RPMI8226 (cell line): Measurements from ENCODE around the gene HIVEP1.

Experiments used
- DNase-seq: peaks from one replicate; pipeline ENCODE4 v3.0.0-alpha.2; 2015

HIVEP1 gene

GRCh38 chr6:12020187-12020791, 8.2 kb downstream of the HIVEP1 start:
- DNase-seq = no peak

- DNase-seq = no peak
Observed at GRCh38 chr6:12022481-12022880, 10.4 kb downstream of the HIVEP1 start.

- DNase-seq = no peak
Observed at GRCh38 chr6:12022953-12023388, 10.9 kb downstream of the HIVEP1 start.

- no peak for DNase-seq
Observed at GRCh38 chr6:12024216-12024615, 12.1 kb downstream of the HIVEP1 start.

GRCh38 chr6:12024699-12025434, 12.8 kb downstream of the HIVEP1 start:
- no peak for DNase-seq

- no peak for DNase-seq
Observed at GRCh38 chr6:12026120-12026519, 14.0 kb downstream of the HIVEP1 start.

- no peak for DNase-seq
Observed at GRCh38 chr6:12026833-12027232, 14.7 kb downstream of the HIVEP1 start.

GRCh38 chr6:12028213-12028612, 16.1 kb downstream of the HIVEP1 start:
- DNase-seq = no peak

GRCh38 chr6:12029979-12030737, 18.0 kb downstream of the HIVEP1 start:
- DNase-seq = no peak

GRCh38 chr6:12030993-12031550, 19.0 kb downstream of the HIVEP1 start:
- no peak for DNase-seq

- DNase-seq = no peak
Observed at GRCh38 chr6:12032783-12033573, 20.9 kb downstream of the HIVEP1 start.

- no peak for DNase-seq
Observed at GRCh38 chr6:12033770-12034169, 21.7 kb downstream of the HIVEP1 start.

GRCh38 chr6:12034349-12034748, 22.2 kb downstream of the HIVEP1 start:
- DNase-seq = no peak

GRCh38 chr6:12034837-12035236, 22.7 kb downstream of the HIVEP1 start:
- DNase-seq = no peak

- DNase-seq = no peak
Observed at GRCh38 chr6:12036766-12037165, 24.7 kb downstream of the HIVEP1 start.

GRCh38 chr6:12037798-12038197, 25.7 kb downstream of the HIVEP1 start:
- no peak for DNase-seq

GRCh38 chr6:12039540-12040459, 27.7 kb downstream of the HIVEP1 start:
- DNase-seq = no peak

- no peak for DNase-seq
Observed at GRCh38 chr6:12047304-12047703, 35.2 kb downstream of the HIVEP1 start.

GRCh38 chr6:12047792-12048432, 35.8 kb downstream of the HIVEP1 start:
- DNase-seq = no peak

- DNase-seq = no peak
Observed at GRCh38 chr6:12048609-12049008, 36.5 kb downstream of the HIVEP1 start.

GRCh38 chr6:12049165-12049564, 37.1 kb downstream of the HIVEP1 start:
- no peak for DNase-seq
